Neuronal stem cell (in vitro differentiated cells): ENCODE data around the gene PHF3.

Experiments used
- DNase-seq: peaks from one replicate; pipeline ENCODE4 v3.0.0-alpha.2; 2013; ENCODE audit warnings: low spot score
- H2AFZ ChIP-seq: one replicate; pipeline ENCODE4 v1.6.1; 2013; ENCODE audit warnings: mild to moderate bottlenecking, low read length, inconsistent platforms
- H2AK5ac ChIP-seq: 2 replicates; pipeline ENCODE4 v1.6.1; 2013; ENCODE audit warnings: low read depth, mild to moderate bottlenecking, inconsistent platforms, low read length, moderate library complexity, mixed read lengths
- H2BK120ac ChIP-seq: 2 replicates; pipeline ENCODE4 v1.6.1; 2013; ENCODE audit warnings: low read depth, mild to moderate bottlenecking, inconsistent platforms, low read length, moderate library complexity, mixed read lengths
- H2BK12ac ChIP-seq: one replicate; pipeline ENCODE4 v1.6.1; 2013; ENCODE audit warnings: low read length, inconsistent platforms
- H2BK15ac ChIP-seq: 2 replicates; pipeline ENCODE4 v1.6.1; 2013; ENCODE audit warnings: mild to moderate bottlenecking, low read length, inconsistent platforms, mixed read lengths
- H2BK5ac ChIP-seq: one replicate; pipeline ENCODE4 v1.6.1; 2013; ENCODE audit warnings: inconsistent platforms, mild to moderate bottlenecking, low read length, moderate library complexity
- H3K14ac ChIP-seq: one replicate; pipeline ENCODE4 v1.6.1; 2013; ENCODE audit warnings: low read length, inconsistent platforms
- H3K18ac ChIP-seq: 2 replicates; pipeline ENCODE4 v1.6.1; 2013; ENCODE audit warnings: low read length, inconsistent platforms
- H3K23ac ChIP-seq: 2 replicates; pipeline ENCODE4 v1.6.1; 2013; ENCODE audit warnings: low read depth, mild to moderate bottlenecking, mixed read lengths, low read length, inconsistent platforms; ENCODE audit not compliant: poor library complexity
- H3K27ac ChIP-seq: replicated peaks from 3 replicates; pipeline ENCODE4 v1.5.1; 2013; ENCODE audit warnings: low read length, inconsistent platforms
- H3K27me3 ChIP-seq, 3 experiments: 2 replicates each; pipeline ENCODE4 v1.6.1; 2013; ENCODE audit warnings: low read length in 3 of 3, mild to moderate bottlenecking in 2 of 3, inconsistent platforms in 1 of 3, low read depth in 1 of 3, mixed read lengths in 1 of 3, moderate library complexity in 1 of 3; ENCODE audit not compliant: control insufficient read depth in 3 of 3, insufficient read depth in 3 of 3
- H3K36me3 ChIP-seq, 2 donors: replicated peaks in 1 of 2; 2 replicates each; pipeline ENCODE4 v1.6.1; 2013; ENCODE audit warnings: low read length in 2 of 2; ENCODE audit not compliant: control insufficient read depth in 2 of 2, insufficient read depth in 2 of 2
- H3K4ac ChIP-seq: 2 replicates; pipeline ENCODE4 v1.6.1; 2013; ENCODE audit warnings: inconsistent platforms, mild to moderate bottlenecking, low read length, moderate library complexity
- H3K4me1 ChIP-seq, 2 donors: 1 replicate in 1 of 2; 2 replicates in 1 of 2; pipeline ENCODE4 v1.6.1; 2013; ENCODE audit warnings: low read length in 2 of 2, low read depth in 1 of 2; ENCODE audit not compliant: control insufficient read depth in 2 of 2, insufficient read depth in 1 of 2
- H3K4me2 ChIP-seq: one replicate; pipeline ENCODE4 v1.6.1; 2013; ENCODE audit warnings: mild to moderate bottlenecking, low read length, inconsistent platforms; ENCODE audit not compliant: insufficient read depth, poor library complexity, severe bottlenecking
- H3K4me3 ChIP-seq, 2 donors: 2 replicates each; pipeline ENCODE4 v1.5.1; 2013; ENCODE audit warnings: low read length in 2 of 2, mild to moderate bottlenecking in 2 of 2, inconsistent platforms in 1 of 2, moderate library complexity in 1 of 2
- H3K79me1 ChIP-seq: one replicate; pipeline ENCODE4 v1.6.1; 2013; ENCODE audit warnings: low read depth, mild to moderate bottlenecking, inconsistent platforms, low read length, moderate library complexity
- H3K9ac ChIP-seq: one replicate; pipeline ENCODE4 v1.6.1; 2013; ENCODE audit warnings: mild to moderate bottlenecking, low read depth, low read length, inconsistent platforms; ENCODE audit not compliant: poor library complexity
- H3K9me3 ChIP-seq, 2 donors: replicated peaks in 1 of 2; 2 replicates each; pipeline versions ENCODE3 to v1.6.1; 2013; ENCODE audit warnings: low read length in 2 of 2, mild to moderate bottlenecking in 2 of 2, inconsistent platforms in 1 of 2, low read depth in 1 of 2, mixed read lengths in 1 of 2, moderate library complexity in 1 of 2; ENCODE audit not compliant: control insufficient read depth in 2 of 2, insufficient read depth in 1 of 2
- H4K8ac ChIP-seq: one replicate; pipeline ENCODE4 v1.6.1; 2013; ENCODE audit warnings: low read depth, mild to moderate bottlenecking, inconsistent platforms, low read length, moderate library complexity
- H4K91ac ChIP-seq: one replicate; pipeline ENCODE4 v1.6.1; 2013; ENCODE audit warnings: low read length, low read depth, mild to moderate bottlenecking, inconsistent platforms; ENCODE audit not compliant: poor library complexity
- WGBS, 2 donors: extraction: QIAGEN DNeasy Blood & Tissue Kit; methylation state at CpG; one replicate each; pipeline ENCODE4 v1.1.7; 2013; ENCODE audit warnings: missing lambda C conversion rate in 2 of 2, mixed read lengths in 1 of 2; ENCODE audit not compliant: insufficient read length in 2 of 2, insufficient replicate concordance in 1 of 2; ENCODE audit errors: extremely low coverage in 2 of 2; 5-methylcytosine and 5-hydroxymethylcytosine counted together

Gene PHF3

DNA sequence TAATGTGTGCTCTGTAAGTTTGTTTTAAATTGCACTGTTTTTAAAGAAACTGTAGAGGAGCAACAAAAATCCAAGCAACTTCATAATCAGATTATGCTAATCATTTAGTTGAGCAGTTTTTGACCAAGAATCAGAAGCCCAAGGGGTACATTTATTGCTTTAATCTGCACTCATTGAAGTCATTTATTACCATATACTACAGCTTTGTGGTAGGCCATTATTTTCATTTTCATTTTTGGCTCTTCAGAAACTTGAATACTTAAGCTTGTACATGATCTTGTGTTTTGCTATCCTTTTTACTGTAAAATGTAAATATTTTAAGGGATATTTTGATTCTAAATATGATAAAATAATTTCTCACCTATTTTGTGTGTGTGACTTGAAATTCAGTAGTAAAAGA is 78.5 kb downstream of the PHF3 start:
- Histone ChIP-seq H3K79me1 (no peaks in the 10 kb centered on the region), H3K27me3 (no peaks in the 10 kb centered on the region), H3K4me3 (no peak overlapping the region), H2AFZ (no peak overlapping the region), H3K14ac (no peak overlapping the region), H2AK5ac (no peak overlapping the region), H2BK5ac (no peak overlapping the region), H3K4ac (no peak overlapping the region), H4K91ac (no peak overlapping the region), H3K9me3 (no peaks in the 10 kb centered on the region), H3K4me2 (no peak overlapping the region), H3K9ac (no peak overlapping the region), H2BK15ac (no peak overlapping the region), H4K8ac (no peak overlapping the region), H3K27ac (no peak overlapping the region), H3K4me1 (no peaks in the 10 kb centered on the region), H3K36me3 (peaks cover 10 to 67% of the 10 kb centered on the region in 2 donors), H2BK12ac (no peak overlapping the region), H3K23ac (no peak overlapping the region), H3K18ac (no peak overlapping the region), H2BK120ac (no peak overlapping the region)
- no peak for DNase-seq

DNA sequence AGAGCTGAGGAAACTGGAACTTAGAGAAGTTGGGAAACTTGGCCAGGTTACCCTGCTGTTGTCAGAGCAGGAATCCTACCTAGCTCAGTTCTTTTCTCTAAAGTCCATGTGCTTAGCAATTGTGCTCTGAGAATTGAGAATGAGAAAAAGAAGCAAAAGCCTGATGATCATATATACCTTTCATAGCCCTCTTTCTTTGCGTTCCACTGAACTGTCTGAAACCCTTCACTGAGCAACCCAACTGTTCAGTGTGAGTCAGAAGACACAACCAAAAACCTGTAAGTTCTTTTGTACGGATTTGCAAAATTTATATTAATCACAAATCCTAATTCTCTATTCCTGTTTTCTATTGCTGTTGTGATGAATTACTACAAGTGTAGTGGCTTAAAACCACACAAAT is 80.6 kb downstream of the PHF3 start:
- Histone ChIP-seq H3K14ac (no peak overlapping the region), H2BK5ac (no peak overlapping the region), H3K9ac (no peak overlapping the region)

DNA sequence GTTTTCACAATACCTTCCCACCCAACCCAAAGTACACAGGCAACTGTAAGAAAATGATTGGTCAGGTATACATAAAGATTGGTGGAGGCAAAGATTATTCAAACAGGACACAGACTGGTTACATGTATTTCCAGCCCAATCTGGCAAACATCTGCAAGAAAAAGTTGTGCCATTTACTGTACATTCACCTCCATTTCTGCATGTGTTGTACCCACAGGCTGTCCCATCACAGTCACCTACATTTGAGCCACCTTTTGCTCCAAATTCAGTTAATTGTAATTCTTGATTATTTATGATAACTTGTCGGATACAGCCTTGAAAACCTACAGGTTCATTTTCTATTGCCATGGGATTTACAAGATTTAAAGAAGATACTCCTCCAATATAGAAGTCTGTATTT is 85.6 kb downstream of the PHF3 start:
- WGBS, 2 donors, result no CpG with 5 or more reads among the region's 1 CpG
- Histone ChIP-seq H3K79me1 (no peaks in the 10 kb centered on the region), H2AK5ac (no peak overlapping the region)

More for the DNA sequence above, 80.6 kb downstream of the PHF3 start:
- Histone ChIP-seq H3K9me3 (no peaks in the 10 kb centered on the region), H2AFZ (no peak overlapping the region), H2BK15ac (no peak overlapping the region), H3K18ac (no peak overlapping the region), H2AK5ac (no peak overlapping the region), H3K27ac (no peak overlapping the region), H3K23ac (no peak overlapping the region), H3K4ac (no peak overlapping the region), H3K4me1 (no peaks in the 10 kb centered on the region), H4K8ac (no peak overlapping the region), H4K91ac (no peak overlapping the region), H2BK120ac (no peak overlapping the region), H3K4me2 (no peak overlapping the region), H3K27me3 (no peaks in the 10 kb centered on the region), H3K36me3 (peaks cover 8 to 46% of the 10 kb centered on the region in 2 donors), H3K79me1 (no peaks in the 10 kb centered on the region), H2BK12ac (no peak overlapping the region), H3K4me3 (no peak overlapping the region)
- no CpG with 5 or more reads among the region's 2 CpGs for WGBS, 2 donors
- no peak for DNase-seq

DNA sequence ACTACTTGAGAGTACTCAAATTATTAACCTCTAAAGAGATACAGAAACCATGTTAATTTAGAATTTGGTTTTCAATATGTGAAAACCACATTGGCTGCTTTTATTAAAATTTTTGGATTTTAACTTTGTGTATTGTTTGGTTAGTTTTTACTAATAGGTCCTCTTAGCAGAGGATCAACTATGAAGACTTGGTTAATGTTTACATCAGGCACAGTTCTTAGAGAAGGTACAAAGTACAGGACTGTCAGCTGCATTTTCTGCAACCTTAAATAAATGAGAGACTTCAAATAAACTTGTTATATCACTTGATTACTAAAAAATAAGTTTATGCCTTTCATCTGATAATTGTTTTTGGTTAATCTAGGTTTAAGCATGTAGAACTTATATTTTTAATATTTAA is 89.1 kb downstream of the PHF3 start:
- no peaks in the 10 kb centered on the region for H3K79me1 ChIP-seq
- H3K18ac ChIP-seq, result no peak overlapping the region
- no peak overlapping the region for H2AK5ac ChIP-seq

More for the DNA sequence above, 85.6 kb downstream of the PHF3 start:
- H2BK120ac ChIP-seq, result no peak overlapping the region
- no peak overlapping the region for H3K4ac ChIP-seq
- H2BK15ac ChIP-seq, result no peak overlapping the region
- no peak overlapping the region for H2BK12ac ChIP-seq
- no peak overlapping the region for H3K4me2 ChIP-seq
- no peaks in the 10 kb centered on the region for H3K9me3 ChIP-seq
- no peak overlapping the region for H3K18ac ChIP-seq
- H3K27ac ChIP-seq, result no peak overlapping the region
- no peak overlapping the region for H2BK5ac ChIP-seq
- no peak overlapping the region for H3K14ac ChIP-seq
- no peak overlapping the region for H2AFZ ChIP-seq
- no peak overlapping the region for H4K91ac ChIP-seq
- DNase-seq, result no peak
- peaks cover 0 to under 1% of the 10 kb centered on the region in 2 donors for H3K36me3 ChIP-seq
- no peak overlapping the region for H4K8ac ChIP-seq
- no peak overlapping the region for H3K23ac ChIP-seq
- no peaks in the 10 kb centered on the region for H3K27me3 ChIP-seq
- H3K9ac ChIP-seq, result no peak overlapping the region
- H3K4me3 ChIP-seq, result no peak overlapping the region
- H3K4me1 ChIP-seq, result no peaks in the 10 kb centered on the region

More for the DNA sequence above, 89.1 kb downstream of the PHF3 start:
- no peak overlapping the region for H3K4me3 ChIP-seq
- H3K27me3 ChIP-seq, result no peaks in the 10 kb centered on the region
- no peak overlapping the region for H3K27ac ChIP-seq
- no peak overlapping the region for H3K9ac ChIP-seq
- no peak overlapping the region for H2AFZ ChIP-seq
- H2BK120ac ChIP-seq, result no peak overlapping the region
- H3K4me1 ChIP-seq, result no peaks in the 10 kb centered on the region
- no peak for DNase-seq
- no peaks in the 10 kb centered on the region for H3K9me3 ChIP-seq
- no peak overlapping the region for H4K8ac ChIP-seq
- H3K14ac ChIP-seq, result no peak overlapping the region
- H4K91ac ChIP-seq, result no peak overlapping the region
- no peak overlapping the region for H2BK5ac ChIP-seq
- H3K36me3 ChIP-seq, result no peaks in the 10 kb centered on the region
- H3K23ac ChIP-seq, result no peak overlapping the region
- no peak overlapping the region for H2BK12ac ChIP-seq
- no peak overlapping the region for H3K4ac ChIP-seq
- no peak overlapping the region for H3K4me2 ChIP-seq
- no peak overlapping the region for H2BK15ac ChIP-seq
